ENCODE data around the gene CELF1. TPM values are rescaled to one million over a fixed set of nuclear protein-coding genes. Genes with fewer than 3 reads are reported as not detected.

Gene CELF1
- total and polyA plus RNA-seq, 10 of the 15 experiments (the other 5 are each of a cell fraction or from before 2014, with no cell fraction given) = 35.3 to 128 (median 85.7) TPM

DNA sequence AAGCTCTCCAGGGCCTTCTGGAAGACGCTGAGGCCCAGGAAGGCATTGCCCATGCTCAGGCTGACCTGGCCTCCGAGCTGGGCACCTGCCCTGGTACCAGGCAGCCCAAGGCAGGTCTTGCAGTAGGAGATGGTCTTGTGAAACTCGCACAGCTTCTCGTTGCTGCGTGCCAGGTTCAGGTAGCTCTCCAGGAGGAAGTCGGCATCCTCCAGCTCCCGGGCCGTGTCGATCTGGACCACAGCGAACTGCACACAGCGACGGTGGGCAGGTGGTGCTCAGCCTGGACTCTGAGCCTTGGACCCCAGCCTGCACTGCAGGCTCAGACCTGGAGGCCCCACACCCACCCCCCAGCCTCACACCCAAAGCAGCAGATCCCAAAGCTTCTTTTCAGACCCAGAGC lies 105.0 kb downstream of the CELF1 start:
- no TSS peak for BruUV-seq (replicated peaks)
- DNase-seq (ENCODE audit: low read depth, low spot score) (no peak), FAIRE-seq (no peak), ATAC-seq (no peak)
- no peak overlapping the region for H3K27ac ChIP-seq (ENCODE audit: control insufficient read depth, insufficient read depth)
- 65% methylated on average over 12 of the region's 12 CpGs for WGBS (ENCODE audit: insufficient coverage, insufficient replicate concordance, low lambda C conversion rate, missing lambda C conversion rate)
- H3K4me2 ChIP-seq (ENCODE audit: control insufficient read depth, insufficient read depth) = no peak overlapping the region
- ChIA-PET POLR2A (no interaction called here), SMC1A (ENCODE audit: uncharacterized antibody, unreplicated experiment) (no interaction called here), CTCF (no interaction called here), RAD21 (ENCODE audit: unreplicated experiment) (no interaction called here)
- no peaks in the 10 kb centered on the region for H3K9me3 ChIP-seq (replicated peaks; ENCODE audit: control insufficient read depth, insufficient read depth, low read length)
- intact Hi-C loops (cut with micrococcal nuclease; ENCODE audit: unreplicated experiment) (no loop called here), in situ Hi-C loops (cut with MboI) (no loop called here)
- H2AFZ ChIP-seq (ENCODE audit: control insufficient read depth, low read depth, low read length) = no peak overlapping the region
- H3K9ac ChIP-seq (ENCODE audit: control insufficient read depth, insufficient read depth, low read length) = no peak overlapping the region
- H3K4me3 ChIP-seq = no peak overlapping the region
- H3K27me3 ChIP-seq (replicated peaks in 1 of 2; ENCODE audit: control insufficient read depth in 2 of 2, insufficient read depth in 2 of 2, low read length in 1 of 2) = no peaks in the 10 kb centered on the region
- no peaks in the 10 kb centered on the region for H4K20me1 ChIP-seq (ENCODE audit: control insufficient read depth, insufficient read depth)
- H3K36me3 ChIP-seq (ENCODE audit: control insufficient read depth in 2 of 2, insufficient read depth in 2 of 2, low read length in 1 of 2) = no peaks in the 10 kb centered on the region
- no peaks in the 10 kb centered on the region for H3K79me2 ChIP-seq (ENCODE audit: control insufficient read depth, insufficient read depth, low read length)
- no peaks in the 10 kb centered on the region for H3K4me1 ChIP-seq (ENCODE audit: control insufficient read depth, insufficient read depth, low read length)
- TF ChIP-seq, protein P1, sequence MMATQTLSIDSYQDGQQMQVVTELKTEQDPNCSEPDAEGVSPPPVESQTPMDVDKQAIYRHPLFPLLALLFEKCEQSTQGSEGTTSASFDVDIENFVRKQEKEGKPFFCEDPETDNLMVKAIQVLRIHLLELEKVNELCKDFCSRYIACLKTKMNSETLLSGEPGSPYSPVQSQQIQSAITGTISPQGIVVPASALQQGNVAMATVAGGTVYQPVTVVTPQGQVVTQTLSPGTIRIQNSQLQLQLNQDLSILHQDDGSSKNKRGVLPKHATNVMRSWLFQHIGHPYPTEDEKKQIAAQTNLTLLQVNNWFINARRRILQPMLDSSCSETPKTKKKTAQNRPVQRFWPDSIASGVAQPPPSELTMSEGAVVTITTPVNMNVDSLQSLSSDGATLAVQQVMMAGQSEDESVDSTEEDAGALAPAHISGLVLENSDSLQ (IDR thresholded peaks at IDR 0.05) = no peak
- no peak for TF ChIP-seq SP1 (IDR thresholded peaks at IDR 0.05; ENCODE audit: low read depth, low read length)
- TF ChIP-seq SMAD1 (IDR thresholded peaks at IDR 0.05; ENCODE audit: low read depth, partially characterized antibody) = no peak
- no peak for TF ChIP-seq ESRRA (IDR thresholded peaks at IDR 0.05; ENCODE audit: low read length)
- TF ChIP-seq TCF7 (IDR thresholded peaks at IDR 0.05; ENCODE audit: borderline replicate concordance) = no peak
- TF ChIP-seq MTA3 (IDR thresholded peaks at IDR 0.05; ENCODE audit: borderline replicate concordance, low read length) = no peak
- TF ChIP-seq, protein P2, sequence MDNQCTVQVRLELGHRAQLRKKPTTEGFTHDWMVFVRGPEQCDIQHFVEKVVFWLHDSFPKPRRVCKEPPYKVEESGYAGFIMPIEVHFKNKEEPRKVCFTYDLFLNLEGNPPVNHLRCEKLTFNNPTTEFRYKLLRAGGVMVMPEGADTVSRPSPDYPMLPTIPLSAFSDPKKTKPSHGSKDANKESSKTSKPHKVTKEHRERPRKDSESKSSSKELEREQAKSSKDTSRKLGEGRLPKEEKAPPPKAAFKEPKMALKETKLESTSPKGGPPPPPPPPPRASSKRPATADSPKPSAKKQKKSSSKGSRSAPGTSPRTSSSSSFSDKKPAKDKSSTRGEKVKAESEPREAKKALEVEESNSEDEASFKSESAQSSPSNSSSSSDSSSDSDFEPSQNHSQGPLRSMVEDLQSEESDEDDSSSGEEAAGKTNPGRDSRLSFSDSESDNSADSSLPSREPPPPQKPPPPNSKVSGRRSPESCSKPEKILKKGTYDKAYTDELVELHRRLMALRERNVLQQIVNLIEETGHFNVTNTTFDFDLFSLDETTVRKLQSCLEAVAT (IDR thresholded peaks at IDR 0.05) = no peak
- TF ChIP-seq MYC (IDR thresholded peaks at IDR 0.05; ENCODE audit: insufficient read depth, insufficient read length, insufficient replicate concordance, low read length, severe bottlenecking) = no peak
- no peak for TF ChIP-seq SMARCA5 (IDR thresholded peaks at IDR 0.05)
- TF ChIP-seq, protein P3, sequence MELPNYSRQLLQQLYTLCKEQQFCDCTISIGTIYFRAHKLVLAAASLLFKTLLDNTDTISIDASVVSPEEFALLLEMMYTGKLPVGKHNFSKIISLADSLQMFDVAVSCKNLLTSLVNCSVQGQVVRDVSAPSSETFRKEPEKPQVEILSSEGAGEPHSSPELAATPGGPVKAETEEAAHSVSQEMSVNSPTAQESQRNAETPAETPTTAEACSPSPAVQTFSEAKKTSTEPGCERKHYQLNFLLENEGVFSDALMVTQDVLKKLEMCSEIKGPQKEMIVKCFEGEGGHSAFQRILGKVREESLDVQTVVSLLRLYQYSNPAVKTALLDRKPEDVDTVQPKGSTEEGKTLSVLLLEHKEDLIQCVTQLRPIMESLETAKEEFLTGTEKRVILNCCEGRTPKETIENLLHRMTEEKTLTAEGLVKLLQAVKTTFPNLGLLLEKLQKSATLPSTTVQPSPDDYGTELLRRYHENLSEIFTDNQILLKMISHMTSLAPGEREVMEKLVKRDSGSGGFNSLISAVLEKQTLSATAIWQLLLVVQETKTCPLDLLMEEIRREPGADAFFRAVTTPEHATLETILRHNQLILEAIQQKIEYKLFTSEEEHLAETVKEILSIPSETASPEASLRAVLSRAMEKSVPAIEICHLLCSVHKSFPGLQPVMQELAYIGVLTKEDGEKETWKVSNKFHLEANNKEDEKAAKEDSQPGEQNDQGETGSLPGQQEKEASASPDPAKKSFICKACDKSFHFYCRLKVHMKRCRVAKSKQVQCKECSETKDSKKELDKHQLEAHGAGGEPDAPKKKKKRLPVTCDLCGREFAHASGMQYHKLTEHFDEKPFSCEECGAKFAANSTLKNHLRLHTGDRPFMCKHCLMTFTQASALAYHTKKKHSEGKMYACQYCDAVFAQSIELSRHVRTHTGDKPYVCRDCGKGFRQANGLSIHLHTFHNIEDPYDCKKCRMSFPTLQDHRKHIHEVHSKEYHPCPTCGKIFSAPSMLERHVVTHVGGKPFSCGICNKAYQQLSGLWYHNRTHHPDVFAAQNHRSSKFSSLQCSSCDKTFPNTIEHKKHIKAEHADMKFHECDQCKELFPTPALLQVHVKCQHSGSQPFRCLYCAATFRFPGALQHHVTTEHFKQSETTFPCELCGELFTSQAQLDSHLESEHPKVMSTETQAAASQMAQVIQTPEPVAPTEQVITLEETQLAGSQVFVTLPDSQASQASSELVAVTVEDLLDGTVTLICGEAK (IDR thresholded peaks at IDR 0.05; ENCODE audit: borderline replicate concordance) = no peak
- TF ChIP-seq BHLHE40 (IDR thresholded peaks at IDR 0.05; ENCODE audit: borderline replicate concordance in 1 of 2, low read depth in 2 of 2, low read length in 1 of 2) = no peak
- TF ChIP-seq, protein P4, sequence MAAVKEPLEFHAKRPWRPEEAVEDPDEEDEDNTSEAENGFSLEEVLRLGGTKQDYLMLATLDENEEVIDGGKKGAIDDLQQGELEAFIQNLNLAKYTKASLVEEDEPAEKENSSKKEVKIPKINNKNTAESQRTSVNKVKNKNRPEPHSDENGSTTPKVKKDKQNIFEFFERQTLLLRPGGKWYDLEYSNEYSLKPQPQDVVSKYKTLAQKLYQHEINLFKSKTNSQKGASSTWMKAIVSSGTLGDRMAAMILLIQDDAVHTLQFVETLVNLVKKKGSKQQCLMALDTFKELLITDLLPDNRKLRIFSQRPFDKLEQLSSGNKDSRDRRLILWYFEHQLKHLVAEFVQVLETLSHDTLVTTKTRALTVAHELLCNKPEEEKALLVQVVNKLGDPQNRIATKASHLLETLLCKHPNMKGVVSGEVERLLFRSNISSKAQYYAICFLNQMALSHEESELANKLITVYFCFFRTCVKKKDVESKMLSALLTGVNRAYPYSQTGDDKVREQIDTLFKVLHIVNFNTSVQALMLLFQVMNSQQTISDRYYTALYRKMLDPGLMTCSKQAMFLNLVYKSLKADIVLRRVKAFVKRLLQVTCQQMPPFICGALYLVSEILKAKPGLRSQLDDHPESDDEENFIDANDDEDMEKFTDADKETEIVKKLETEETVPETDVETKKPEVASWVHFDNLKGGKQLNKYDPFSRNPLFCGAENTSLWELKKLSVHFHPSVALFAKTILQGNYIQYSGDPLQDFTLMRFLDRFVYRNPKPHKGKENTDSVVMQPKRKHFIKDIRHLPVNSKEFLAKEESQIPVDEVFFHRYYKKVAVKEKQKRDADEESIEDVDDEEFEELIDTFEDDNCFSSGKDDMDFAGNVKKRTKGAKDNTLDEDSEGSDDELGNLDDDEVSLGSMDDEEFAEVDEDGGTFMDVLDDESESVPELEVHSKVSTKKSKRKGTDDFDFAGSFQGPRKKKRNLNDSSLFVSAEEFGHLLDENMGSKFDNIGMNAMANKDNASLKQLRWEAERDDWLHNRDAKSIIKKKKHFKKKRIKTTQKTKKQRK (IDR thresholded peaks at IDR 0.05; ENCODE audit: low read depth, low read length) = no peak
- no peak for TF ChIP-seq EGR1 (IDR thresholded peaks at IDR 0.05; ENCODE audit: borderline replicate concordance in 1 of 2, low read depth in 2 of 2, low read length in 2 of 2)
